ENCODE measurements around the gene CELF2. TPM values are rescaled to one million over a fixed set of nuclear protein-coding genes. Genes with fewer than 3 reads are reported as not detected.

Gene CELF2
- total and polyA plus RNA-seq, 9 of the 15 experiments (the other 6 are each of a cell fraction or from before 2014, with no cell fraction given): 4.0 to 20.3 (median 11.1) TPM

GRCh38 chr10:11279314-11279713, 261.6 kb downstream of the CELF2 start:
- Histone ChIP-seq H3K79me2 (ENCODE audit: control insufficient read depth, insufficient read depth, low read length) (no peaks in the 10 kb centered on the region), H3K4me3 (no peak overlapping the region), H3K27me3 (ENCODE audit: control insufficient read depth in 2 of 2, insufficient read depth in 2 of 2, low read length in 2 of 2) (no peaks in the 10 kb centered on the region; a peak in 1 of 5 replicates), H2AFZ (ENCODE audit: low read depth, low read length) (no peak overlapping the region), H4K20me1 (replicated peaks; ENCODE audit: control insufficient read depth, insufficient read depth, low read length) (no peaks in the 10 kb centered on the region), H3K9ac (ENCODE audit: insufficient read depth in 1 of 2, low read depth in 2 of 2, low read length in 2 of 2) (no peak overlapping the region), H3K4me2 (ENCODE audit: insufficient read depth, low read length) (no peak overlapping the region), H3K36me3 (ENCODE audit: control insufficient read depth, insufficient read depth, low read length) (no peaks in the 10 kb centered on the region), H3K27ac (ENCODE audit: extremely low read depth, low read depth, low read length) (no peak overlapping the region), H3K4me1 (replicated peaks in 1 of 2; ENCODE audit: control insufficient read depth in 2 of 2, insufficient read depth in 2 of 2, low read length in 2 of 2) (no peaks in the 10 kb centered on the region), H3K9me1 (ENCODE audit: control insufficient read depth, insufficient read depth, low read length) (no peaks in the 10 kb centered on the region), H3K9me3 (replicated peaks; ENCODE audit: control insufficient read depth, insufficient read depth, low read depth, low read length) (no peaks in the 10 kb centered on the region)
- ChIA-PET CTCF (ENCODE audit: low intra/inter-chr PET ratio) (no interaction called here), POLR2A (no interaction called here)
- in situ Hi-C loops (cut with MboI) (no loop called here), intact Hi-C loops (cut with micrococcal nuclease) (loop anchor here (5.0 to 10.0 kb wide), 2 partner anchors 315 to 1947 kb away; no protein-coding TSS in a partner anchor)
- no peak for DNase-seq (ENCODE audit: extremely low read depth in 1 of 4, low spot score in 3 of 4)
- no peak for ATAC-seq
- 57% methylated on average over 7 of the region's 7 CpGs for WGBS (ENCODE audit: insufficient coverage, low coverage, missing lambda C conversion rate)
- no peak for FAIRE-seq
- BruUV-seq (replicated peaks): no TSS peak
- TF ChIP-seq BDP1 (IDR thresholded peaks at IDR 0.05; ENCODE audit: insufficient read depth, insufficient read length) (no peak), FUS (optimal IDR thresholded peaks at IDR 0.05; ENCODE audit: low read depth, low read length) (no peak), ATF4 (CRISPR knock-in tag; IDR thresholded peaks at IDR 0.05) (no peak), KLF1 (tag; IDR thresholded peaks at IDR 0.05) (no peak), ZNF133 (CRISPR knock-in tag; IDR thresholded peaks at IDR 0.05) (no peak), ZC3H11A (IDR thresholded peaks at IDR 0.05; ENCODE audit: low read depth, low read length) (no peak), ZBTB17 (CRISPR knock-in tag; IDR thresholded peaks at IDR 0.05) (no peak), ZNF174 (CRISPR knock-in tag; IDR thresholded peaks at IDR 0.05) (no peak), NCOA1 (IDR thresholded peaks at IDR 0.05; ENCODE audit: low read depth) (no peak), ZNF407 (IDR thresholded peaks at IDR 0.05; ENCODE audit: low read depth) (no peak)
- TF ChIP-seq, protein P1, sequence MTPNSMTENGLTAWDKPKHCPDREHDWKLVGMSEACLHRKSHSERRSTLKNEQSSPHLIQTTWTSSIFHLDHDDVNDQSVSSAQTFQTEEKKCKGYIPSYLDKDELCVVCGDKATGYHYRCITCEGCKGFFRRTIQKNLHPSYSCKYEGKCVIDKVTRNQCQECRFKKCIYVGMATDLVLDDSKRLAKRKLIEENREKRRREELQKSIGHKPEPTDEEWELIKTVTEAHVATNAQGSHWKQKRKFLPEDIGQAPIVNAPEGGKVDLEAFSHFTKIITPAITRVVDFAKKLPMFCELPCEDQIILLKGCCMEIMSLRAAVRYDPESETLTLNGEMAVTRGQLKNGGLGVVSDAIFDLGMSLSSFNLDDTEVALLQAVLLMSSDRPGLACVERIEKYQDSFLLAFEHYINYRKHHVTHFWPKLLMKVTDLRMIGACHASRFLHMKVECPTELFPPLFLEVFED (CRISPR knock-in tag; conservative IDR thresholded peaks at IDR 0.05): no peak
- TF ChIP-seq, protein P2, sequence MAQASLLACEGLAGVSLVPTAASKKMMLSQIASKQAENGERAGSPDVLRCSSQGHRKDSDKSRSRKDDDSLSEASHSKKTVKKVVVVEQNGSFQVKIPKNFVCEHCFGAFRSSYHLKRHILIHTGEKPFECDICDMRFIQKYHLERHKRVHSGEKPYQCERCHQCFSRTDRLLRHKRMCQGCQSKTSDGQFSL (CRISPR knock-in tag; IDR thresholded peaks at IDR 0.05): no peak
- TF ChIP-seq, protein P2 (tag; IDR thresholded peaks at IDR 0.05): no peak

Measured in K562 (cell line).